ENCODE data around the gene TUFT1. TPM values are rescaled to one million over a fixed set of nuclear protein-coding genes. Genes with fewer than 3 reads are reported as not detected.

TUFT1 gene
- total and polyA plus RNA-seq, 2 of the 4 experiments (the other 2 are of a cell fraction): 21.2 to 30.3 TPM

GRCh38 chr1:151584780-151585179 lies 44.7 kb downstream of the TUFT1 start:
- no peak overlapping the region for H3K4me3 ChIP-seq (ENCODE audit: insufficient read depth, low read depth, low read length)
- H2BK5ac ChIP-seq (ENCODE audit: low read depth, low read length, poor library complexity, severe bottlenecking): no peak overlapping the region
- no peaks in the 10 kb centered on the region for H3K9me1 ChIP-seq (ENCODE audit: insufficient read depth, low read length)
- dilution Hi-C loops (cut with HindIII; ENCODE audit: low sequenced_read_pairs, unreplicated experiment) (no loop called here), intact Hi-C loops (cut with micrococcal nuclease) (no loop called here), in situ Hi-C loops (cut with MboI; ENCODE audit: low sequenced_read_pairs) (no loop called here)
- no peak overlapping the region for H3K23ac ChIP-seq (ENCODE audit: low read depth, low read length)
- H3K36me3 ChIP-seq (ENCODE audit: control insufficient read depth, insufficient read depth, low read length): peaks cover 19% of the 10 kb centered on the region
- H3K14ac ChIP-seq (replicated peaks; ENCODE audit: low read depth, low read length): no peak overlapping the region
- H3K79me1 ChIP-seq (ENCODE audit: low read depth in 1 of 2, low read length in 2 of 2): no peaks in the 10 kb centered on the region
- H4K8ac ChIP-seq (ENCODE audit: low read depth in 2 of 2, low read length in 2 of 2): 0 out of 4 replicates have a peak overlapping the region, but pooled peaks of 1 of the 2 experiments have one; percentile 0
- no peak overlapping the region for H3K4me2 ChIP-seq (ENCODE audit: low read depth, low read length)
- no peak overlapping the region for H3K27ac ChIP-seq (ENCODE audit: insufficient read depth, low read length)
- POLR2A ChIA-PET (ENCODE audit: unreplicated experiment): no interaction called here
- ATAC-seq (ENCODE audit: low read depth): no peak
- H2AFZ ChIP-seq (replicated peaks; ENCODE audit: low read length, poor library complexity): no peak overlapping the region
- H3K4ac ChIP-seq (ENCODE audit: low read depth, low read length): no peak overlapping the region
- H2BK20ac ChIP-seq (ENCODE audit: low read depth, low read length): no peak overlapping the region
- 76% methylated on average over 6 of the region's 7 CpGs; no CpG with 5 or more reads in 1 of the 2 experiments for WGBS, 2 experiments (ENCODE audit: extremely low coverage in 2 of 2, insufficient read length in 1 of 2)
- no peak overlapping the region for H4K91ac ChIP-seq (ENCODE audit: insufficient read depth, low read depth, low read length)
- peaks cover 2% of the 10 kb centered on the region; the same call in 1 of the 2 replicates for H3K4me1 ChIP-seq (ENCODE audit: control insufficient read depth, insufficient read depth, low read length)
- H3K56ac ChIP-seq (ENCODE audit: extremely low read depth, insufficient read depth, low read length): no peak overlapping the region
- CTCF ChIA-PET: no interaction called here
- H2BK120ac ChIP-seq (ENCODE audit: low read depth, low read length): no peak overlapping the region
- H3K27me3 ChIP-seq (ENCODE audit: control insufficient read depth, insufficient read depth, low read length): no peaks in the 10 kb centered on the region
- TF ChIP-seq MAZ (IDR thresholded peaks at IDR 0.05; ENCODE audit: borderline replicate concordance, low read depth, low read length) (no peak), CTCF (conservative IDR thresholded peaks at IDR 0.05; ENCODE audit: low read depth, low read length) (no peak), POLR2A (IDR thresholded peaks at IDR 0.05; ENCODE audit: low read depth, low read length) (no peak), RAD21 (IDR thresholded peaks at IDR 0.05; ENCODE audit: low read length) (no peak), SMC3 (IDR thresholded peaks at IDR 0.05; ENCODE audit: low read depth, low read length) (no peak), USF2 (IDR thresholded peaks at IDR 0.05; ENCODE audit: low read depth, low read length) (no peak), RFX5 (IDR thresholded peaks at IDR 0.05; ENCODE audit: low read depth, low read length) (no peak), NFE2L2 (IDR thresholded peaks at IDR 0.05; ENCODE audit: low read depth, low read length) (no peak), RCOR1 (IDR thresholded peaks at IDR 0.05; ENCODE audit: insufficient replicate concordance, low read length) (no peak), CHD1 (IDR thresholded peaks at IDR 0.05; ENCODE audit: low read depth, low read length) (no peak), MXI1 (IDR thresholded peaks at IDR 0.05; ENCODE audit: borderline replicate concordance, low read depth, low read length) (no peak), FOS (IDR thresholded peaks at IDR 0.05; ENCODE audit: low read depth, low read length) (no peak), BHLHE40 (IDR thresholded peaks at IDR 0.05; ENCODE audit: low read depth, low read length) (no peak), MAFK (IDR thresholded peaks at IDR 0.05; ENCODE audit: low read depth, low read length) (no peak)
- no TSS peak for BruUV-seq (replicated peaks)
- H3K9ac ChIP-seq (ENCODE audit: low read depth, low read length): no peak overlapping the region
- no peak for DNase-seq
- no peak overlapping the region for H4K5ac ChIP-seq (ENCODE audit: low read depth, low read length)
- H3K18ac ChIP-seq (ENCODE audit: low read depth, low read length): no peak overlapping the region
- no peaks in the 10 kb centered on the region for H4K20me1 ChIP-seq (ENCODE audit: insufficient read depth, low read length)
- no peak overlapping the region for H2BK15ac ChIP-seq (ENCODE audit: low read depth, low read length)
- no peak overlapping the region for H2AK9ac ChIP-seq (replicated peaks; ENCODE audit: low read depth, low read length, poor library complexity)
- H3K9me3 ChIP-seq (ENCODE audit: control insufficient read depth, insufficient read depth, low read length): no peaks in the 10 kb centered on the region
- H2AK5ac ChIP-seq (ENCODE audit: low read depth, low read length): no peak overlapping the region
